ENCODE measurements around the gene ABI1.

DNA sequence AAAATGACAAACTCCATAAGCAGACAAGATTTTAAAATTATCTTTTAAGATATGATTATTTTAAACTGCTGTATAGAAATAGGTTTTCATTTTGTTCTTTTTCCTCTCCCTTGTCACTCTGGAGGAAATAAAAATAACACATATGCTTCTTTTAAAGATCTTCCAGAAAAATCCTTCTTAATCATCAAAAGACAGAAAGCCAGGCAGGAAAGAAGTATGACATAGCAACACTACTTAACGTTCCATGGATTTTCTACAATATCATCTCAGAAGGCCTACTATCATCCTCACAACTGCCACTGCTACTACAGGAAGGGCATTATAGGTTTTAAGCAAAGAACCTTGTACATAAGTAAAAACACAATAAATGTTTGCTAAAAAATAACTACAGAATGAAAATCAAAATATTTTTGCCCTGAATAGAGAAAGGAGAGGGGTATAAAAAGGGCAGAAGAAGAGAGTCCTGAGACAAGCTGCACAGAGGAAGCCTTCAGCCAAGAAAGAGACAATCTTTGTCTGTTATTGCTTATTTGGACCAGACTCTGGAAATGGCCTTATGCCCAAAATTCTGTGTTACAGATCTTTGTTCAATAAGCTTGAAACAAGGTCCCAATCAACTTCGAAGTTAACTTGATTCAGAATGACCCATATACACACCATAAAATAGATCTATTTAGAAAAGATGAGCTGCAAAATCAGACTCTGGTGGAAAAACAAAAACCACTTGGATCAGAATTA, 67.8 kb downstream of the ABI1 start:
- TF ChIP-seq CTCF (conservative IDR thresholded peaks at IDR 0.05; ENCODE audit: low read length) (no peak), EZH2phosphoT487 (IDR thresholded peaks at IDR 0.05; ENCODE audit: borderline replicate concordance, low read depth, low read length) (no peak)

Measured in OCI-LY7 (cell line).